GM15510 (cell line): ENCODE measurements around the gene CDH13.

Experiments used
- POLR2A ChIP-seq: IDR thresholded peaks from 3 replicates; pipeline ENCODE4 v1.6.1; 2011; ENCODE audit warnings: borderline replicate concordance; ENCODE audit not compliant: insufficient read length; ENCODE audit errors: extremely low read depth

The CDH13 gene

DNA sequence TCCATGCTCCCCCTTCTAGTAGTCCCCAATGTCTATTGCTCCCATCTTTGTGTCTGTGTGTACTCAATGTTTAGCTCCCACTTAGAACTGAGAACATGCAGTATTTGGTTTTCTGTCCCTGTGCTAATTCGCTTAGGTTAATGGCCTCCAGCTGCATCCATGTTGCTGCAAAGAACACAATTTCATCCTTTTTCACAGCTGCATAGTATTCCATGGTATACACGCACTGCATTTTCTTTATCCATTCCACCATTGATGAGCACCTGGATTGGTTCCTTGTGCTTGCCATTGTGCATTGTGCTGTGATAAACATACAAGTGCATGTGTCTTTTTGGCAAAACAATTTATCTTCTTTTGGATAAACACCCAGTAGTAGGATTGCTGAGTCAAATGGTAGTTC, 1104.0 kb downstream of the CDH13 start:
- TF ChIP-seq POLR2A, result no peak

DNA sequence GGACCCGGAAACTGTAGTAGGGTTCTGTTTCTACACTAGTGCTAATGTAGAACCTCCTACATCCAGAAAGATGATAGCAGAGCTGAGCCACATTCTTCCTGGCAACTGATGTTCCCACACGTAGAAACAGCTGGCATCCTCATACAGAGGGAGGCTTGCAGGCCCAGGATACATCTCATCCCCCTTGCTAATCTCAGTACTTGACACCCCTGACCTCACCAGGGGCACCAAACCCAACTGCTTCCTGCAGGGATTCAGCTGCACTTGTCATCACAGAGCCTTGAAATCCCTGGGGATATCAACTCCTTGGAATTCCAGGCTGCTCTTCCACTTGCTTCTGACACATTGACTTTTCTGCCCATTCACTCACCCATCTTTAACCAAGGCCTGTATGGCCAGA, 1105.8 kb downstream of the CDH13 start:
- no peak for TF ChIP-seq POLR2A

DNA sequence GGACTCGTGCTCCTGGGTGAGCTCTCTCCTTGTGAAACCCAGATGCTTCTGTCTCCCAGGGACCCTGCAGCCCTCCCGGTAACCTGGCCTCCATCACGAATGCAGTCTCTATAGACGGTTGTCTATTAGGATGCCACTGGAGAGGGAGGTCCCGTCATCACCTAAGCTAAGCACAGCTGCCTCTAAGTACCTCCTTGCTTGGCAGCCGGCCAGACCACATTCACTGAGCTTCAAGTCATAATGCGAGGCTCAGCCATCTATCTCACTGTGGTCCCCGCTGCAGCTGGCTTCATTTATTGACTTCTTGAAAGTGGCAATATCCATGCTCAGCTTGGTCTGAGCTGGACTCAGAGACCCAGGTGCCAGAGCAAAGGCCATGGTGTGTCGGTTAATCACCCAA, 1106.5 kb downstream of the CDH13 start:
- TF ChIP-seq POLR2A, result no peak

DNA sequence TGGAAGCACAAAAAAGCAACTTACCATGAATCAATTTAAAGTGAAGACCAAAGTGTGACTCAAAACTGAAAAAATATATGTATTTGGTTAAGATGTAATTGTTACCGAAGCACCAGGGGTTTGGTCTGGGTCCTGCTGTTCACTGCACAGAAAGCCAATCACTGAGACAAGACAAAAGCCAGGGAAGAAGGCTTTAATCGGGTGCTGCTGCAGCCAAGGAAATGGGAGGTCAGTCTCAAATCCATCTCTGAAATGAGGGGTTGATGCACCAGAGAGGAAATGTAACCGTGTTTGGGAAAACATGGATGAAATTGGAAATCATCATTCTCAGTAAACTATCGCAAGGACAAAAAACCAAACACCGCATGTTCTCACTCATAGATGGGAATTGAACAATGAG, 1107.4 kb downstream of the CDH13 start:
- TF ChIP-seq POLR2A, result no peak

DNA sequence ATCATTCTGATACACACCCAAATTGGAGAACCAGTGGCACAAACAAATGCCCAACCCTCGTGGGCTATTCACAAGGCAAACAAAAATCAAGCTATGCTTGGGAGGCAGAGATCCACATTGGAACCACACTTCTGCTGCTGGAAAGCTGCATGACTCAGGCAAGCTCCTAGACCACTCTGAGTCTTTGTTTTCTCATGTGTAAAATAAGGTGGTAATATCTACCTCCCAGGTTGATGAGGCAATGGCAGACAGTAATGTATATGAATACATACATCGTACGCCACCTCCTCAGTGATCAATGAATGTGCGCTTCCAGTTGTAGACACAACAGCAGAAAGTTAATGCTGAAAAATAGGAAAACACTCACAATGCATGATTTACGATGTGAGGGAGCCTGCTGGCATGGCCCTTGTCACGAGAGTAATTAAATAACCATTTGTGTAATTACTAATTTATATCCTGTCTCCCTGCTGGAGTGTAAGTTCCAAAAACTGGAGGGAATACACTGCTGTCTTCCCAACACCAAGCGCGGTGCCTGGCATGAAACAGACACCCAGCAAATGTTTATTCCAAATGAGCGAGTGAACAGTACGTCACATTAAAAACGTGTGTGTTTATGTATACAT, 1111.1 kb downstream of the CDH13 start:
- no peak for TF ChIP-seq POLR2A

DNA sequence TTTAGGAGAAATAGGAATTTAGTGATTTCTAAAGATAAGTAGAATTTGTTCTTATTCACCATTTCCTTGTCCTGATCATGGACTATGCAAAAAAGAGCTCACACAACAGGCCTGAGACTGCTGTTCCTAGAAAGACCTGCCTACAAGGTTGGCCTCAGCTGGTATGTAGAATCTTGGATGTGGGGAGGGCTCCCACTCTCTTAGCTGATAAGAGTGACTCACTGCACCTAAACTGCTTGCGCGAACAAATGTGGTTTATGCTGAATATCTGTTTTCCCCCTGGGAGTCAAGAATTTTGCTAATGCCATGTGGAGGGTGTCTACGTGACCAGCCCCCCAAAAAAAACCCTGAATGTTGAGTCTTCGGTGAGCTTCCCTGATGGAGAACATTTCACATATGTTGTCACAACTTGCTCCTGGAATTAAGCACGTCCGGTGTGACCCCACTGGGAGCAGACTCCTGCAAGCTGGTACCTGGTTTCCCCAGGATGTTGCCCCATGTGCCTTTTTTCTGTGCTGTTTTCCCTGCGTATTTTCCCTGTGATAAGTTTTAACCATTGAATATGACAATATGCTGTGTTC, 1112.2 kb downstream of the CDH13 start:
- no peak for TF ChIP-seq POLR2A

DNA sequence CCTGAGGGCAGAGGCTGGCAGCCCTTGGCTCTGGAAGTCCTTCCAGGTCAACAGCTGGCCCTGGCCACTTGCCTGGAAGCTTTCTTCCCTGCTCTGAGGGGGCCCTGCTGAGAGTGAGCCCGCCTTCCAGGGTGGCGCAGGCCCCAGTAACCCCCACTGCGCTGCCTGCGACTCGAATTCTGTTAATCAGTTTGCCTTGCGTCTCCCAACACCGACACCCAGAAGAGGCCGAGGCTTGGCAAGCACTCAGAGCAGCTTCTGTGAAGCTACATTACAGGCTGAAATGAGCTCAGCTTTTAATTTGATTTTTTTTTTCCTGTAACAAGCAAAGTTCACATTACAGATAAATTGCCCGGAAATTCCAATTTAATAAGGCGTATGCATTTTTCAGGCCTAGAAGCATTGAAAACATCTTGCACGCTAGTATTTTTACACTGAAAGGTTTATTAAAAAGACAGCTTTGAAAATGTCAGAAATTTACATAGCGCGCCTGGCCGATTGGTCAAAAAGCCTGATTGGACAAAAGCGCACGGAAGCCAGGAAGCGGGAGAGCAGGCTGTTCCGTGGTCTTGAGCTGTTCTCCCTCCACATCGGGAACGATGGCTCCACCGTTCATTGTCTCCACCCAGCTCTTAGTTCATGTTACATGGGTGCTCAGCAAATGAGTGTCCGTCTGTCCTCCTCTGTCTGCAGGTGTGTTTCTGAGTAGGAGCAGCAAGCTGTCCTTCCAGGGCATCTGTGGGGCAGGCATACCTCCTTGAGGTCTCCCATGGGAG, 1115.5 kb downstream of the CDH13 start:
- no peak for TF ChIP-seq POLR2A

DNA sequence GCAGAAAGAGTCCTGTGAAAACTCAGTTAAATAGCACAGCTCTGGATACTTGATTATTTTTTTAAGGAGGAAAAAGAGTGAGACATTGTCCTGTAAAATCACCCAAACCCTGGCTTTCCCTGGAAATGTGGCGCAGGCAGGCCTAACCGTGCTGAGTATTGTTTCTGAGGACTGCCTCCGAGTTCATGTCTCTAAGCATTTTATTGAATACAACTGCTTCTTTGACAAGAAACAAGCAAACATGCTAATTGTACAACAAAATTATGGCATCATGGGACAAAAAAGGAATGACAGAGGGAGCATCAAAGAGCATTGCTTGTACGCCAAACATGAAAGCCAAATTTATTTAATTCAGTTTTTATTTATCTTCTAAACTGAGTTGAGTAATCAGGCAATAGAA, 1116.5 kb downstream of the CDH13 start:
- TF ChIP-seq POLR2A, result no peak

DNA sequence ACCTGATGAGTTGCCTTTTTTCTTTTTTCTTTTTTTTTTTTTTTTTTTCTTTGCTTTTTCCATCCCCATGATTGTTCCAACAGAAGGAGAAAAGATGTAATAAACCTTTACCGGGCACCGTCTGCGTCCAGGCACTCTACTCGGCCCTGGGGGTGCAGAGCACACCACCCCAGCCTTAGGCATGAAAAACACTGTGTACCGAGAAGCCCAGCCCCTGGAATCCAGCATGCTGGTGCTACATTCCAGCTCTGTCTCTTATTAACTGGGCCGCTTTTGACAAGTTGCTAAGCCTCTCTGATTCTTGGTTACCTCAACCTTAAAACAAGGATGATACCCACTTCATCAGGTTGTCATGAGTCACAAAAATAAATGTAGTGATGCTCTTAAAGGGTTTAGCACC, 1117.0 kb downstream of the CDH13 start:
- TF ChIP-seq POLR2A, result no peak

DNA sequence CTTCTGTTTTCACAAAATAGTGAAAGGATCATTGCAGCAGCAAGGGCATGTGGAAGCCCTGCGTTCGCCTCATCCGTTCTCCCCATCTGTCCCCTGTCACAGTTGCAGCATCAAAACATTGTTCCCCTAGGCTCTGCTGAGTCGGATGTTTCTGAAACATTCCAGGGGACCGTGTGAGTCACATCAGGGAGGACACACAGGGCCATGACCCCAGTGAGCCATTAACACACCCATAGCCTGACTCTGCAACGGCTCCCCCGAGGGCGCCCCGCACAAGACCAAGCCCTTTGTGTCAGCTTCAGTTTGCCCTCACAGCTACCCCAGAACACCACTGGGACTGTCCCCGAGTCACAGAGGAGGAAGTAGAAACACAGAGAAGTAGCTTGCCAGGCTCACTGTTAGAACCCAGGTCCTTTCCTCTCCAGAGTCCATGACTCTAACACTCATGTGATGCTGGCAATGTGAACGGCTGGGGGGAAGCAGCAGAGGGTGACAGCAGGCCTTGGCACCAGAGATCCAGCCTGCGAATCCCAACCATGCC, 1117.7 kb downstream of the CDH13 start:
- TF ChIP-seq POLR2A, result no peak

DNA sequence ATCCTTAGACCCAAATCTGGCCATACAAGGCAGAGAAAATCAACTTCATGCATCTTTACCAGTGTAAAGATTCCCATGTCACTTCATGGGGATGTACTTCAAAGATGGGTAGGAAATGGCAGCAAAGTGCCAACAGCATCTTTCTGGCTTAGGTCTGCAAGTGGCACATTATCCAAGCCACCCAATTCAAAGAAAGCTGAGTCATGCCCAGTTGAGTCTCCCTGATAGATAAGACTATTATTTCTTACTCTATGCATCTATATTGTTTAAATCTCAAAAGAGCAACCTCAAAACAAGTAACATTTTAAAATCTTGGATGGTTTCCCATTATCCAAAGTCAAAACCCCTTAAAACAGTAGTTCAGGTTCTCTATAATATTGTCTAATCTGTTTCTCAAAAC, 1119.8 kb downstream of the CDH13 start:
- no peak for TF ChIP-seq POLR2A

DNA sequence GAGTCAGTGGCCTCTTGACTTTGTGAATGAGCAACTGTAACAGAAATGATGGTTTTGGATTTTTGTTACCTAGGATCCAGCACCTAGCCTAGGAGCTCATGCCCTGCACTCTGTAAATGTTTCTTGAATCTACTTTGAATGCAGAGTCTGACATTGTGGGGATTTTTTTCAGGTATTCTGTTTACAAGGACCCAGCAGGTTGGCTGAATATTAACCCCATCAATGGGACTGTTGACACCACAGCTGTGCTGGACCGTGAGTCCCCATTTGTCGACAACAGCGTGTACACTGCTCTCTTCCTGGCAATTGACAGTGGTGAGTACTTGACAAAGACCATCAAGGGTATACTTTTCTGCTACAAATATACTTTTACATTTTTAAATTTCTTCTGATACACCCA, 1121.2 kb downstream of the CDH13 start:
- no peak for TF ChIP-seq POLR2A

DNA sequence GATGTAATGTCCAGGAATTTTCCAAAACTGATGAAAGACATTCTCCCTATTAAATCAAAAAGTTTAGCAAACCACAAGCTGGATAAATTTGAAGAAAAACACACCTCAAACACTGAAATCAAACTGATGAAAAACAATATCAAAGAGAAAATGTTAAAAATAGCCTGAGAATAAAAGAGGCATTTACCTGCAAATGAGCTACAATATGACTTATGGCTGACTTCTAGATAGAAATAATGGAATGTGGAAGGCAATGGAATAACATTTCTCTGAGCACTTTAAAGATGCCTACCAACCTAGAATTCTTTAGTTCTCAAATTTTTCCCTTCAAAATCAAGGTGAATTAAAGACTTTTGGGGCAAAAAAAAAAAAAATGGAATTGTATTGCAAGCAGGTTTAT, 1128.6 kb downstream of the CDH13 start:
- no peak for TF ChIP-seq POLR2A

DNA sequence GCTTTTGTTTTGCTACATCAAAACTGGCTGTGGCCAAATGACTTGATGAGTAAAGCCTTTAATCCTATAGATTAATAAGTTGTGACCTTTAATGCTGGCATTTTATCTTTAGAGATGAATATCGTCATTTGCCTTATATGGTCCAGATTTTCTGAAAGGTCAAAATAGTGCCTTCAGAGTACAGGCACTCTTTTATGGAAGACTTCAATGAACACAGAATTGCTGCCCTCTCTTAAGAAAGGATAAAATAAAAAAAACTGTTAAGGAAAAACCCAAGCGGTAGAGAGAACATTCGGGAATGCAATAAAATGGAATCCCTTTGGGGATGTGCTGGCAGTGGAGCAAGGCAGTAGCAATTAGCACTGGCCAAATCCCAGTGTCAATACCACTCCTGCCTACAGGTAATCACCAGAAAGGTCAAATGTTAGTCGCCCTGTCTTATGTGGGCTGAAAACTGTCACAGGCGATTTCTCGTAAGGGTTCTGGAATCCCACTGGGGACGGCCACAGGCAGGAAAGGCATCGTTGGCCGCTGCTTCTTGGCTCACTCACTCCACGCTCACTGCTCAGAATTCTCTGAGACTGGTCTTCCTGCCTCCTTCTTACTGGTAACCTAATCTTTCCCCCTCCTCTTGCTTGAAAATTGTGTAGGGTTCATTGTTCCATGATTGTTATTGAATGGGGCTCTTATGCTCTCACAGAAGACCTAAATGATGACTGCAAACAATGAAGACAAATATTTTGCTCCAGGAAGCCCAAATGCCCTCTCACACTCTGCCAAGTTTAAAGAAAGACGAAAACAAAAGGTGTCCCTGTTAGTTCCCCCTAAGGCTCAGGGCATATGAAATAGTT, 1135.6 kb downstream of the CDH13 start:
- TF ChIP-seq POLR2A, result no peak

DNA sequence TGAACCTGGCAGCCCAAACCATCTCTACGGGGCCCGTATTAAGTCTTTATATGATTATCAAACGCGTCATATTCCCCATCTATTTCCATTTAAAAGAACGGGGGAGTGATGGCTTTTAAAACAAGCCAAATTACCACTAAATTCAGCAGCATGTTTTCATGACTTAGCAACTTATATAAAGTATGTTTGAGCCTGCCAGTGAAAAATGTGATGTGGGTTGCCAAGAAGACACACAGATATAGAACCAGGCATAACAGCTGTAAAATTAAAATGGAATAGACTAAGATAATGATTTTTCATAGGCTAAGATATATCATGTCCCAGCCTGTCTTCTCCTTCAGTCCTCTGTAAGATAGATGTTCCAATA, 1136.2 kb downstream of the CDH13 start:
- no peak for TF ChIP-seq POLR2A
